Lower leg skin (tissue), 3 donors: ENCODE data around the gene MET.

Experiments
- CTCF ChIP-seq, 3 donors: fragments of 450-650 bp; IDR thresholded peaks; one replicate each; pipeline ENCODE4 v1.5.1; 2016; ENCODE audit warnings: antibody characterized with exemption in 3 of 3, mild to moderate bottlenecking in 3 of 3, moderate library complexity in 2 of 3
- POLR2A ChIP-seq, 2 donors: fragments of 450-650 bp; IDR thresholded peaks; one replicate each; pipeline ENCODE4 v1.6.1; 2016 to 2017; ENCODE audit warnings: antibody characterized with exemption in 2 of 2, mild to moderate bottlenecking in 1 of 2, moderate library complexity in 1 of 2

- TF ChIP-seq CTCF (IDR thresholded peaks at IDR 0.05) (no peak), POLR2A (IDR thresholded peaks at IDR 0.05) (no peak)
Observed at GRCh38 chr7:116675812-116676355, 3.9 kb downstream of the MET start.
